WTC11 (cell line): ENCODE data around the gene GNAI1.

Source experiments
- MLX ChIP-seq: sonication (generic); formaldehyde crosslinking; IDR thresholded peaks from 2 replicates; pipeline ENCODE4 v1.8.1; 2023; ENCODE audit warnings: mild to moderate bottlenecking, missing genetic modification reagents, moderate library complexity
- MYBL2 ChIP-seq: sonication (generic); formaldehyde crosslinking; IDR thresholded peaks from 2 replicates; pipeline ENCODE4 v1.8.1; 2023; ENCODE audit warnings: mild to moderate bottlenecking, moderate library complexity, missing genetic modification reagents

DNA sequence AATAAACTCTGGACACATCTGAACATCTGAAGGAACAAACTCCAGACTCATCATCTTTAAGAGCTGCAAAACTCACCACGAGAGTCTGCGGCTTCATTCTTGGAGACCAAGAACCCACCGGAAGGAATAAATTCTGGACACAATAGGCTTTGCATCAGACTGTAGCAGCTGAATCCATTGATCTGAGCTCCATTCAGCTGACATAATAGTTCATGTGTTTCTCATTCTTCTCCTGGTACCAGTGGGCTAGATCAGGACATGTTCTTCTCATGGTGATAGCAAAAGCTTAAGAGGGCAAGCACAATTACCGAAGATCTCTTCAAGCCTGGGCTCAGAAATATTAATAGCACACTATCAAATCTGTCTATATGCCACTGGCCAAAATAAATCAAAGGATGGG is 20.5 kb upstream of the GNAI1 start:
- no peak for TF ChIP-seq MYBL2 (CRISPR knock-in tag)
- TF ChIP-seq MLX (CRISPR knock-in tag) = no peak
